MCF 10A (cell line): ENCODE results near the gene VIT. TPM values are rescaled to one million over a fixed set of nuclear protein-coding genes. Genes with fewer than 3 reads are reported as not detected.

Source experiments
- BruUV-seq: library from RNA; stranded (reverse); fragments of 400-500 nt; replicated peaks from 2 replicates; lab custom pipeline; 2021; lab: Mats Ljungman, UMichigan
- CTCF ChIA-PET: fragments of 300-600 bp; sonication (Branson Sonifier 250); formaldehyde crosslinking; extraction: SDS; loops from one replicate; lab custom pipeline; 2021; ENCODE audit warnings: antibody characterized with exemption, inconsistent platforms; lab: Yijun Ruan, JAX
- POLR2A ChIA-PET: fragments of 300-600, 350-650 bp; sonication (Branson Sonifier 250); formaldehyde crosslinking; extraction: SDS; loops from one replicate; lab custom pipeline; 2020; ENCODE audit warnings: antibody characterized with exemption, inconsistent platforms; lab: Yijun Ruan, JAX
- DNase-seq: peaks from one replicate; pipeline ENCODE4 v3.0.0-alpha.2; 2018; ENCODE audit not compliant: unreplicated experiment
- H3K27ac Mint-ChIP-seq: one replicate; pipeline ENCODE4 v1.8.0; 2022; ENCODE audit warnings: mild to moderate bottlenecking, low read depth, mixed read lengths; ENCODE audit not compliant: unreplicated experiment
- H3K27me3 Mint-ChIP-seq: one replicate; pipeline ENCODE4 v1.8.0; 2022; ENCODE audit warnings: mixed read lengths; ENCODE audit not compliant: insufficient read depth, unreplicated experiment
- H3K36me3 Mint-ChIP-seq: one replicate; pipeline ENCODE4 v1.8.0; 2022; ENCODE audit warnings: mild to moderate bottlenecking, moderate library complexity, mixed read lengths; ENCODE audit not compliant: insufficient read depth, unreplicated experiment
- H3K4me1 Mint-ChIP-seq: one replicate; pipeline ENCODE4 v1.8.0; 2022; ENCODE audit warnings: mixed read lengths; ENCODE audit not compliant: insufficient read depth, unreplicated experiment
- H3K4me3 Mint-ChIP-seq: one replicate; pipeline ENCODE4 v1.8.0; 2022; ENCODE audit warnings: mild to moderate bottlenecking, moderate library complexity, mixed read lengths; ENCODE audit not compliant: unreplicated experiment
- H3K9me3 Mint-ChIP-seq: one replicate; pipeline ENCODE4 v1.8.0; 2022; ENCODE audit warnings: mixed read lengths; ENCODE audit not compliant: unreplicated experiment
- intact Hi-C: fragments of 100-400 bp; cut with micrococcal nuclease; formaldehyde crosslinking; loops from 2 replicates; pipeline ENCODE4 v1.14.1; 2022
- total RNA-seq: library from RNA; stranded (reverse); gene quantifications from 2 replicates; pipeline ENCODE4 v1.2.3, GENCODE V29; 2022
- TF ChIP-seq, protein P1 (sequence below): fragments of 200-600 bp; IDR thresholded peaks from one replicate; pipeline ENCODE4 v1.8.0; 2022; ENCODE audit warnings: antibody characterized with exemption, mild to moderate bottlenecking; ENCODE audit not compliant: unreplicated experiment

VIT gene
- total RNA-seq, 1 experiment from 2014 or later, result not detected

DNA sequence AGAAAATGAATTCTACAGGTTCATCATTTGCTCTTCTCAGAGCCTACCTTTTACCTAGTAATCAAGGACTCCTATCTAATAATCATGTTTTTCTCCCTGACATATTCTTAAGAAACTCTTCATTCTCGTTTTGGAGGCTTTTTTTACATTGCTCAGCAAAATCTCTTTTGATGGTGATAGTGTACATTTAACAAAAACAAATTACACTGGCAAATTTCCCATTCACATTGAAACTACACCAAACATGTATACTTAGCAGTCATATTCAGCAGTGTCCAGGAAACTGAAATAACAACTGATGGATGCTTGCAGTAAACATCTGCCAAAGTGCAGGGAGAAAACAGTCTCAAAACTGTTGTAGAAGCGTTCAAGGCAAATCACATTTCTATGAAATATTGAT, 4.4 kb upstream of the VIT start:
- BruUV-seq, result no TSS peak
- TF ChIP-seq, protein P1, sequence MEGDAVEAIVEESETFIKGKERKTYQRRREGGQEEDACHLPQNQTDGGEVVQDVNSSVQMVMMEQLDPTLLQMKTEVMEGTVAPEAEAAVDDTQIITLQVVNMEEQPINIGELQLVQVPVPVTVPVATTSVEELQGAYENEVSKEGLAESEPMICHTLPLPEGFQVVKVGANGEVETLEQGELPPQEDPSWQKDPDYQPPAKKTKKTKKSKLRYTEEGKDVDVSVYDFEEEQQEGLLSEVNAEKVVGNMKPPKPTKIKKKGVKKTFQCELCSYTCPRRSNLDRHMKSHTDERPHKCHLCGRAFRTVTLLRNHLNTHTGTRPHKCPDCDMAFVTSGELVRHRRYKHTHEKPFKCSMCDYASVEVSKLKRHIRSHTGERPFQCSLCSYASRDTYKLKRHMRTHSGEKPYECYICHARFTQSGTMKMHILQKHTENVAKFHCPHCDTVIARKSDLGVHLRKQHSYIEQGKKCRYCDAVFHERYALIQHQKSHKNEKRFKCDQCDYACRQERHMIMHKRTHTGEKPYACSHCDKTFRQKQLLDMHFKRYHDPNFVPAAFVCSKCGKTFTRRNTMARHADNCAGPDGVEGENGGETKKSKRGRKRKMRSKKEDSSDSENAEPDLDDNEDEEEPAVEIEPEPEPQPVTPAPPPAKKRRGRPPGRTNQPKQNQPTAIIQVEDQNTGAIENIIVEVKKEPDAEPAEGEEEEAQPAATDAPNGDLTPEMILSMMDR, result no peak
- Mint-ChIP-seq H3K27me3 (no peaks in the 10 kb centered on the region), H3K4me3 (no peak overlapping the region), H3K9me3 (no peaks in the 10 kb centered on the region), H3K4me1 (peaks cover 9% of the 10 kb centered on the region), H3K27ac (no peak overlapping the region), H3K36me3 (no peaks in the 10 kb centered on the region)
- no peak for DNase-seq
- ChIA-PET POLR2A (interaction anchor here (1.0 kb wide), 1 partner anchor 12 kb away, joined by 5 read pairs; no protein-coding TSS in a partner anchor), CTCF (interaction anchor here (0.6 to 0.7 kb wide), 2 partner anchors 240 to 370 kb away, joined by 3 read pairs; no protein-coding TSS in a partner anchor)
- intact Hi-C loops, result no loop called here

DNA sequence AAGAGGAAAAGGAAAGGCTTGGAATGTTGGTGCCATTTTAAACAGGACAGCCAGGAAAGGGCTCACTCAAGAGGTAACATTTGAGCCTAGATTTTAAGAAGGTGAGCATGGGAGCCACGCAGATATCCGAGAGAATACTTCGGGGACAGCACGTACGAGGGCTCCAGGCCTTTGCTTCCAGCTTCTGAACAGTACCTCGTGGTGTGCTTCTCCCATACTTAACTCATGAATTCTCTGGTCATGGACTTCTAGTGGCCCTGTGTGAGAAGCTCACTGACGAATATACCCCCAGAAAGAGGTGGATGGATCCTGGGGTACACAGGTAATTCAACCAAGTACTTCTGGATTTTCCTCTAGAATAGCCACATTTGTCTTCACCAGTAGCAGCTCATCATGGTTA, 2.7 kb upstream of the VIT start:
- Mint-ChIP-seq H3K27ac (no peak overlapping the region), H3K9me3 (no peaks in the 10 kb centered on the region), H3K4me1 (peaks cover 9% of the 10 kb centered on the region), H3K36me3 (no peaks in the 10 kb centered on the region), H3K27me3 (no peaks in the 10 kb centered on the region), H3K4me3 (no peak overlapping the region)
- POLR2A ChIA-PET, result interaction anchor here (0.6 kb wide), 1 partner anchor 28 kb away, joined by 3 read pairs; no protein-coding TSS in a partner anchor
- TF ChIP-seq, protein P1, result no peak
- intact Hi-C loops, result no loop called here
- no peak for DNase-seq
- no TSS peak for BruUV-seq
- CTCF ChIA-PET, result interaction anchor here (0.6 to 1.6 kb wide), 2 partner anchors 29 to 92 kb away, joined by 3 to 6 read pairs; no protein-coding TSS in a partner anchor

DNA sequence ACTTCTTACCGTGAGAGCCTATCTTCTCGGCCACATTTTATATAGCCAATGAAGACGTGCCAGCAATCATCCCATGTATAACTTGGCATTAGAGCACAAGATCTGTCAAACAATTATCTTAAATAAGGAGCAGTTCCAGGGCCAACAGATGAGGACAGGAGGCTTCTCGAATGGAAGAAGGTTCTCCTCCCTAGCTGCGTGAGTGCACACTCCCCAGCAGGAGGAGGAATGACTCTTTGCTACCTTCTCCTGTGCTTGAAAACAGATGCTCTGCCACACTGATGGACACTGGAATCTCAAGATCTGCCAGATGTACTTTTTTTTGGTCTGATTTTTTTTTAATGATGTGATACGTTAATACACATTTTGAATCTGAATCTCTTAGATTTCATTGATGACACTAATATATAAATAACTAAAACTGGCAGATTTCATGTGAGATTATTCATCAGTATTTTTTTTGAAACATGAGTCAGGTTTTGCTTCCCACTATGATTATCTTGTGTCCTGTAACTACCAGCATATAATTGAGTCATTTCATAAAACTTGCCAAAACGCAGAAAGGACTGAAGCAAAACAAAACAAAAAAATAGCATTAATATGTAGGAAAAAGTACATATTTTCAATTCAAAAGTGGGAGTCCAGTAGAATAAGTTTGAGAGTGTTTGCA, 626 bp upstream of the VIT start:
- no peaks in the 10 kb centered on the region for H3K36me3 Mint-ChIP-seq
- peaks cover 9% of the 10 kb centered on the region for H3K4me1 Mint-ChIP-seq
- DNase-seq, result peak; percentile 38
- H3K9me3 Mint-ChIP-seq, result no peaks in the 10 kb centered on the region
- H3K27ac Mint-ChIP-seq, result no peak overlapping the region
- no peaks in the 10 kb centered on the region for H3K27me3 Mint-ChIP-seq
- CTCF ChIA-PET, result interaction anchor here (0.6 to 3.0 kb wide), 5 partner anchors 27 to 89 kb away, joined by 3 to 12 read pairs (median 4); no protein-coding TSS in a partner anchor
- POLR2A ChIA-PET, result interaction anchor here (0.7 kb wide), 1 partner anchor 73 kb away, joined by 3 read pairs; no protein-coding TSS in a partner anchor
- TF ChIP-seq, protein P1, result no peak
- no peak overlapping the region for H3K4me3 Mint-ChIP-seq
- BruUV-seq, result no TSS peak
- intact Hi-C loops, result no loop called here

DNA sequence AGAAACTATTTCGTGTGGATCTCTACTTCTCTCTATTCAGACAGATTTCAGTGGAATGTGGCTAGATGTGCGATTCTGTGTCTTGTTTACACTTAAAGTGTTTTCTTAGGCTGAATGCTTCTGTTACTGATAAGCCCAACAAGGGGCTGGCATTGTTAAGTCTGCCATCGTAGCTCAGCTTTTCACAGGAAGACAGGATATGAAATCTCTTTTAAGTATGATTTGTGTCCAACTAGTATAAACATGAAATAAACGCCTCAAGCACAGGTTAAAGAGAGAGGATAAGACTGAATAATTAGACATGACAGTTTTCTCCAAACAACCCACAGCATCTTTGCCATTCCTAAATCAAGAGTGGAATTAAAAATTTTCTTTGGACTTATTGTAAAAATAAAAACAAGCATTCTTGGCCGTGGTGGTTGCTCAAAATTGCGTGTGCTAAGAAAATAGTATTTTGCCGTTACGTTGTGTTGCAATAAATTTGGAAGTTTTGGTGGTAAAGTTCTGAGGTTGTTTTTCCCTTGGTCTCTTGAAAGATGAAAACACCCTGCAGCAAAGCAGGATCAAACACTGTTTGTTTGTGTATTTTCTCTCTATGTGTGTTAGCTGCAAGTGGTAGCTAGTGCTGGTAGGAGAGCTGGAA, 1.0 kb downstream of the VIT start:
- no TSS peak for BruUV-seq
- no peak overlapping the region for H3K27ac Mint-ChIP-seq
- peaks cover 20% of the 10 kb centered on the region for H3K4me1 Mint-ChIP-seq
- DNase-seq, result no peak
- H3K4me3 Mint-ChIP-seq, result no peak overlapping the region
- ChIA-PET POLR2A (no interaction called here), CTCF (interaction anchor here (0.8 to 3.0 kb wide), 5 partner anchors 9 to 87 kb away, joined by 3 to 12 read pairs (median 3); no protein-coding TSS in a partner anchor)
- H3K27me3 Mint-ChIP-seq, result no peaks in the 10 kb centered on the region
- H3K36me3 Mint-ChIP-seq, result no peaks in the 10 kb centered on the region
- H3K9me3 Mint-ChIP-seq, result no peaks in the 10 kb centered on the region
- intact Hi-C loops, result no loop called here
- TF ChIP-seq, protein P1, result no peak
